Endothelial cell of umbilical vein (primary cell): ENCODE data around the gene CARD14. TPM values are rescaled to one million over a fixed set of nuclear protein-coding genes. Genes with fewer than 3 reads are reported as not detected.

Source experiments
- BruUV-seq: library from RNA; stranded (reverse); fragments of 400-500 nt; replicated peaks from 2 replicates; lab custom pipeline; 2021; lab: Mats Ljungman, UMichigan
- CTCF ChIA-PET: fragments of 300-600, 350-600 bp; sonication (Branson Sonifier 250); formaldehyde crosslinking; loops from one replicate; lab custom pipeline; 2021; ENCODE audit warnings: antibody characterized with exemption, inconsistent platforms; lab: Charles Lee
- POLR2A ChIA-PET: fragments of 300-600, 350-600 bp; sonication (Branson Sonifier 250); formaldehyde crosslinking; loops from one replicate; lab custom pipeline; 2021; ENCODE audit warnings: antibody characterized with exemption, inconsistent platforms; lab: Charles Lee
- DNase-seq: peaks from one replicate; pipeline ENCODE4 v3.0.0-alpha.2; 2011; ENCODE audit warnings: low read depth, low spot score
- FAIRE-seq: peaks from 2 replicates; lab custom pipeline; 2011; peaks lifted over from hg19 to GRCh38; lab: Jason Lieb, UNC
- H2AFZ ChIP-seq: 2 replicates; pipeline ENCODE4 v1.6.0; 2012; ENCODE audit warnings: low read depth, low read length, control low read depth, inconsistent platforms
- H3K27ac ChIP-seq: 2 replicates; pipeline ENCODE4 v1.5.1; 2011; ENCODE audit warnings: low read depth, mild to moderate bottlenecking, control low read depth, low read length, moderate library complexity; ENCODE audit not compliant: insufficient read depth
- H3K27me3 ChIP-seq, 2 experiments: 2 replicates each; pipeline versions ENCODE4 v1.6.0 to v1.6.1; 2011; ENCODE audit warnings: low read length in 2 of 2, mixed read lengths in 1 of 2; ENCODE audit not compliant: control insufficient read depth in 2 of 2, insufficient read depth in 2 of 2
- H3K36me3 ChIP-seq, 2 experiments: 2 replicates in 1 of 2; 3 replicates in 1 of 2; pipeline ENCODE4 v1.5.1; 2011; ENCODE audit warnings: low read length in 2 of 2, mild to moderate bottlenecking in 1 of 2, moderate library complexity in 1 of 2; ENCODE audit not compliant: control insufficient read depth in 2 of 2, insufficient read depth in 2 of 2; ENCODE audit errors: extremely low read depth in 1 of 2
- H3K4me1 ChIP-seq: 3 replicates; pipeline ENCODE4 v1.5.1; 2011; ENCODE audit warnings: mild to moderate bottlenecking, low read length; ENCODE audit not compliant: control insufficient read depth, insufficient read depth; ENCODE audit errors: extremely low read depth
- H3K4me2 ChIP-seq: 2 replicates; pipeline ENCODE4 v1.6.1; 2011; ENCODE audit warnings: low read length, control low read depth, mixed read lengths; ENCODE audit not compliant: insufficient read depth
- H3K4me3 ChIP-seq, 3 experiments: fragments of 200-600 bp in 1 of 3; sonication (generic), shearing (Covaris generic) in 1 of 3; replicated peaks in 1 of 3; 2 replicates each; pipeline ENCODE4 v1.5.1; 2011 to 2016; ENCODE audit warnings: control low read depth in 3 of 3, low read length in 3 of 3, mild to moderate bottlenecking in 2 of 3, inconsistent platforms in 1 of 3, low read depth in 1 of 3, moderate library complexity in 1 of 3; ENCODE audit not compliant: insufficient read depth in 1 of 3
- H3K79me2 ChIP-seq: 2 replicates; pipeline ENCODE4 v1.6.0; 2012; ENCODE audit warnings: low read length, inconsistent platforms; ENCODE audit not compliant: control insufficient read depth, insufficient read depth
- H3K9ac ChIP-seq: replicated peaks from 2 replicates; pipeline ENCODE3; 2011; ENCODE audit warnings: low read length, control low read depth; ENCODE audit not compliant: insufficient read depth; ENCODE audit errors: extremely low read depth
- H3K9me1 ChIP-seq: replicated peaks from 3 replicates; pipeline ENCODE4 v1.6.0; 2011; ENCODE audit warnings: mild to moderate bottlenecking, low read length; ENCODE audit not compliant: control insufficient read depth, insufficient read depth; ENCODE audit errors: extremely low read depth
- H3K9me3 ChIP-seq: replicated peaks from 2 replicates; pipeline ENCODE4 v1.5.1; 2012; ENCODE audit warnings: low read length, inconsistent platforms; ENCODE audit not compliant: control insufficient read depth, insufficient read depth
- H4K20me1 ChIP-seq: replicated peaks from 2 replicates; pipeline ENCODE3; 2011; ENCODE audit warnings: mild to moderate bottlenecking, low read length; ENCODE audit not compliant: control insufficient read depth, insufficient read depth; ENCODE audit errors: extremely low read depth
- CTCF ChIP-seq, 2 donors: IDR thresholded peaks; 1 replicate in 1 of 2; 2 replicates in 1 of 2; pipeline ENCODE4 v1.5.1; 2011; ENCODE audit warnings: low read length in 2 of 2, mild to moderate bottlenecking in 2 of 2, moderate library complexity in 2 of 2, control low read depth in 1 of 2, inconsistent platforms in 1 of 2, low read depth in 1 of 2; ENCODE audit not compliant: insufficient read depth in 1 of 2; ENCODE audit errors: extremely low read depth in 1 of 2
- FOS ChIP-seq: IDR thresholded peaks from 2 replicates; pipeline ENCODE4 v1.6.1; 2011; ENCODE audit warnings: mild to moderate bottlenecking, low read length, moderate library complexity, borderline replicate concordance; ENCODE audit not compliant: insufficient read depth
- GATA2 ChIP-seq: IDR thresholded peaks from 2 replicates; pipeline ENCODE4 v1.7.0; 2011; ENCODE audit warnings: low read depth, mild to moderate bottlenecking, moderate library complexity, mixed read lengths, low read length; ENCODE audit not compliant: insufficient read length, insufficient read depth
- JUN ChIP-seq: IDR thresholded peaks from 2 replicates; pipeline ENCODE4 v1.6.1; 2011; ENCODE audit warnings: borderline replicate concordance, low read depth; ENCODE audit not compliant: insufficient read length, insufficient read depth
- MAX ChIP-seq: IDR thresholded peaks from 2 replicates; pipeline ENCODE4 v1.6.1; 2011; ENCODE audit not compliant: insufficient read depth, insufficient read length
- MYC ChIP-seq: IDR thresholded peaks from one replicate; pipeline ENCODE4 v1.6.1; 2011; ENCODE audit warnings: mild to moderate bottlenecking, low read depth, low read length
- POLR2A ChIP-seq: IDR thresholded peaks from 2 replicates; pipeline ENCODE4 v1.6.1; 2012; ENCODE audit warnings: low read depth, mild to moderate bottlenecking, control low read depth, low read length
- dilution Hi-C: fragments of 300-500 bp; cut with MboI; formaldehyde crosslinking; loops from one replicate; pipeline ENCODE4 v1.15.0; 2019; ENCODE audit warnings: low sequenced_read_pairs; ENCODE audit not compliant: extremely low pct_ligation_motif_present
- intact Hi-C: fragments of 100-400 bp; cut with micrococcal nuclease; formaldehyde crosslinking; loops from one replicate; pipeline ENCODE4 v1.10.0; 2022
- polyA plus RNA-seq, 4 experiments: library from polyadenylated mRNA; depleted of rRNA in 3 of 4; stranded (reverse) in 3 of 4; unstranded in 1 of 4; fragments of >200 nt; gene quantifications; 2 replicates each; pipeline versions ENCODE4 v1.2.1 to v1.2.3, GENCODE V29; 2011 to 2012; ENCODE audit warnings: missing spikeins in 1 of 4
- total RNA-seq: library from RNA; stranded (reverse); gene quantifications from 2 replicates; pipeline ENCODE4 v1.2.3, GENCODE V29; 2021

CARD14 gene
- total and polyA plus RNA-seq, 2 donors (not counting 3 experiments of a cell fraction or from before 2014, with no cell fraction given): not detected

- Histone ChIP-seq H3K9ac (no peak overlapping the region), H3K79me2 (no peaks in the 10 kb centered on the region), H3K36me3 (peaks cover 0 to 10% of the 10 kb centered on the region in 2 experiments), H3K27ac (no peak overlapping the region), H3K4me2 (no peak overlapping the region), H4K20me1 (no peaks in the 10 kb centered on the region), H2AFZ (no peak overlapping the region), H3K9me1 (no peaks in the 10 kb centered on the region), H3K9me3 (no peaks in the 10 kb centered on the region), H3K4me1 (no peaks in the 10 kb centered on the region), H3K27me3 (no peaks in the 10 kb centered on the region), H3K4me3 (no peak overlapping the region)
- dilution Hi-C loops (no loop called here), intact Hi-C loops (no loop called here)
- DNase-seq: no peak
- BruUV-seq: no TSS peak
- TF ChIP-seq CTCF (IDR thresholded peaks at IDR 0.05; ENCODE audit: extremely low read depth in 1 of 2, insufficient read depth in 1 of 2, low read depth in 1 of 2, low read length in 2 of 2): no peak
- TF ChIP-seq JUN: no peak
- no peak for TF ChIP-seq MYC
- no peak for TF ChIP-seq FOS
- TF ChIP-seq MAX: no peak
- TF ChIP-seq POLR2A: no peak
- TF ChIP-seq GATA2: no peak
- POLR2A ChIA-PET: no interaction called here
- CTCF ChIA-PET: interaction anchor here (1.2 to 3.4 kb wide), 4 partner anchors 8 to 15 kb away, joined by 3 to 32 read pairs (median 6); partner anchors contain the start of genes SGSH and SLC26A11
- no peak for FAIRE-seq
Measured at GRCh38 chr17:80204626-80205468, 35.0 kb downstream of the CARD14 start.
